ENCODE measurements around the gene ARID1B. TPM values are rescaled to one million over a fixed set of nuclear protein-coding genes. Genes with fewer than 3 reads are reported as not detected.

ARID1B gene
- total and polyA plus RNA-seq, 8 donors, result 67.6 to 102 (median 99.0) TPM

GRCh38 chr6:157075549-157076450 is 298.6 kb downstream of the ARID1B start:
- intact Hi-C loops (cut with DNase I), result no loop called here
- Histone ChIP-seq H3K27me3 (no peaks in the 10 kb centered on the region), H3K9me3 (no peaks in the 10 kb centered on the region), H3K4me1 (peaks cover 14 to 19% of the 10 kb centered on the region in 2 donors), H3K4me3 (no peak overlapping the region), H3K36me3 (no peaks in the 10 kb centered on the region), H3K27ac (no peak overlapping the region)
- DNase-seq, result no peak
- TF ChIP-seq CTCF (IDR thresholded peaks at IDR 0.05), result no peak
- peak; percentile 54 for ATAC-seq

- Histone ChIP-seq H3K4me1 (peaks cover 14 to 19% of the 10 kb centered on the region in 2 donors), H3K9me3 (no peaks in the 10 kb centered on the region), H3K27me3 (no peaks in the 10 kb centered on the region), H3K27ac (no peak overlapping the region), H3K36me3 (no peaks in the 10 kb centered on the region), H3K4me3 (no peak overlapping the region)
- ATAC-seq (no peak), DNase-seq (no peak)
- intact Hi-C loops (cut with DNase I), result no loop called here
- TF ChIP-seq CTCF (IDR thresholded peaks at IDR 0.05), result no peak
These were observed 299.3 kb downstream of the ARID1B start for GRCh38 chr6:157076451-157076822.

DNA sequence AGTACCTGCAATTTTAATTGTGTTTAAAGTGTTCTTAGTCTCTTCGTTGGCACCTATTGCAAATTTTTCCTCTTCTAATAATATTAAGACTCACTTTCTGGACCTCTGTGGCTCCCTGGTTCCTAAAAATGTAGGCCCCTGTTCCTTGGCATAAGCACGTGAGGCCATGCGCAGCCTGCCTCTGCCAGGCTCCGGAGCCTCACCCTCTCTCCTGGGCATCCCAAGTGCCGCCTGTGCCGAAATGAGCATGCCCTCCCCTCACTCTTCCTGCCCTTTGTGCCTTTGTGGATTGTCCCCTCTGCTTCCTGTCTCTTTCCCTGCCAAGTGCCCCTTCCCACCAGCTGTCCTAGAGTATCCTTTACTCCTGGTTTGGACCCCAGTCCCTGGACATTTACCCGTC is 300.1 kb downstream of the ARID1B start:
- H3K4me1 ChIP-seq, result peaks cover 14 to 19% of the 10 kb centered on the region in 2 donors
- H3K4me3 ChIP-seq, result no peak overlapping the region
- H3K36me3 ChIP-seq, result no peaks in the 10 kb centered on the region
- TF ChIP-seq CTCF (IDR thresholded peaks at IDR 0.05), result no peak
- no peaks in the 10 kb centered on the region for H3K27me3 ChIP-seq
- no peak for ATAC-seq
- no peak overlapping the region for H3K27ac ChIP-seq
- DNase-seq, result no peak
- intact Hi-C loops (cut with DNase I), result no loop called here
- no peaks in the 10 kb centered on the region for H3K9me3 ChIP-seq

DNA sequence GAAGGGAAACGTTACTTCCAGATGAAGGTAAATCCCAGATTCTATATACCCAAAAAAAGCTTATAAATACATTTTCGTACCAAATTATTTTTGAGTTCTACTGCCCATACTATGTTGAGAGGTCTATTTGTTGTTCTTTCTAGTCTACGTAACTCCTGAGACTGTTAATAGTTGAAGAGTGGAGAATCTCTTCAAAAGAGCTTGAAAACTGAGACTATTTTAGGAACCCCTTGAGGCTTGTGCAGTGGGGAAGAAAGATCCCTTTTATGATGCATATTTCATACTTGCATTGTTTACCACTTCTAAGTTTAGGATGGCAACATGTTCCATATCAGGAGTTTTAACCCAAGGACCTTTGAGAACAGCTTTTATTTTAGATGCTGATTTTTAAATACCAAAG is 301.1 kb downstream of the ARID1B start:
- intact Hi-C loops (cut with DNase I), result no loop called here
- Histone ChIP-seq H3K4me1 (peaks cover 14 to 19% of the 10 kb centered on the region in 2 donors), H3K4me3 (no peak overlapping the region), H3K27me3 (no peaks in the 10 kb centered on the region), H3K9me3 (no peaks in the 10 kb centered on the region), H3K36me3 (no peaks in the 10 kb centered on the region), H3K27ac (peak overlapping the region in 1 of 2 donors; percentile 27)
- peak; percentile 70 for ATAC-seq
- TF ChIP-seq CTCF (IDR thresholded peaks at IDR 0.05), result no peak
- no peak for DNase-seq

DNA sequence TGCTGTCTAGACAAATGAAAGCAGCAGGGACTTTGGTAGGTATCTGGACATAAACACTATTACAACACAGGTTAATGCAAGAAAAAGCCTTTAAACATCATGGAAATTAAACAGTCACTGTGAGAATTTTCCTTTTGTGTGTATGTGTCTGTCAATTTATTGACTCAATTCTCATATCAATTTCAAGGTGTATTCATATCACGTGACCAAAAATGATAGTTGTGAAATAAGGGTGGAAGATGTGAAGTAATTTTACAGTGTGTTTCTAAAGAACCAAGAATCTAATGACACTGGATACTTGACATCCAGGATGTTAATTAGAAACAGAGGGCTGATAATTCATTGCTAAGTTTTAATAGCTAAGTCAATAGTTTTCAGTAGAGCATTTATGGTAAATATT is 302.1 kb downstream of the ARID1B start:
- intact Hi-C loops (cut with DNase I), result no loop called here
- H3K27me3 ChIP-seq, result no peaks in the 10 kb centered on the region
- H3K27ac ChIP-seq, result no peak overlapping the region
- peaks cover 14 to 19% of the 10 kb centered on the region in 2 donors for H3K4me1 ChIP-seq
- H3K36me3 ChIP-seq, result no peaks in the 10 kb centered on the region
- no peaks in the 10 kb centered on the region for H3K9me3 ChIP-seq
- DNase-seq (no peak), ATAC-seq (no peak)
- no peak overlapping the region for H3K4me3 ChIP-seq
- TF ChIP-seq CTCF (IDR thresholded peaks at IDR 0.05), result no peak
